SK-N-SH (cell line): ENCODE data around the gene GSS. TPM values are rescaled to one million over a fixed set of nuclear protein-coding genes. Genes with fewer than 3 reads are reported as not detected.

Experiments used
- CTCF ChIA-PET: fragments of 300-600, 350-600 bp; formaldehyde crosslinking; extraction: SDS; loops from one replicate; lab custom pipeline; 2021; lab: Yijun Ruan, JAX
- POLR2A ChIA-PET: fragments of 350-600 bp; sonication (Branson Sonifier 250); formaldehyde crosslinking; extraction: SDS; loops from one replicate; lab custom pipeline; 2020; ENCODE audit warnings: antibody characterized with exemption, inconsistent platforms; lab: Yijun Ruan, JAX
- DNase-seq: peaks from one replicate; pipeline ENCODE4 v3.0.0; 2012
- H2AFZ ChIP-seq: fragments of 200-600 bp; sonication (generic); 2 replicates; pipeline ENCODE4 v1.8.1; 2016; ENCODE audit warnings: antibody characterized with exemption, mild to moderate bottlenecking, low read depth
- H3F3A ChIP-seq: fragments of 200-600 bp; sonication (generic); replicated peaks from 2 replicates; pipeline ENCODE3; 2016; ENCODE audit warnings: antibody characterized with exemption, mild to moderate bottlenecking; ENCODE audit not compliant: insufficient read depth
- H3K27ac ChIP-seq, 2 experiments: fragments of 200-500 bp in 1 of 2; fragments of 200-600 bp in 1 of 2; sonication (Bioruptor generic) in 1 of 2; sonication (generic), shearing (Covaris generic) in 1 of 2; 2 replicates each; pipeline versions ENCODE4 v1.5.1 to v1.6.1; 2014 to 2016; ENCODE audit warnings: low read depth in 2 of 2, inconsistent platforms in 1 of 2, low read length in 1 of 2, mild to moderate bottlenecking in 1 of 2, mixed read lengths in 1 of 2
- H3K27me3 ChIP-seq: fragments of 200-600 bp; sonication (generic), shearing (Covaris generic); 2 replicates; pipeline ENCODE4 v1.6.1; 2016; ENCODE audit warnings: mixed run types; ENCODE audit not compliant: insufficient read depth
- H3K36me3 ChIP-seq, 2 experiments: fragments of 200-500 bp in 1 of 2; fragments of 200-600 bp in 1 of 2; sonication (Bioruptor generic) in 1 of 2; sonication (generic) in 1 of 2; replicated peaks in 1 of 2; 2 replicates each; pipeline versions ENCODE3 to v1.5.1; 2014 to 2016; ENCODE audit warnings: low read length in 1 of 2, mild to moderate bottlenecking in 1 of 2; ENCODE audit not compliant: insufficient read depth in 2 of 2, control insufficient read depth in 1 of 2
- H3K4me1 ChIP-seq, 2 experiments: fragments of 200-500 bp in 1 of 2; fragments of 200-600 bp in 1 of 2; sonication (Bioruptor generic) in 1 of 2; sonication (generic), shearing (Covaris generic) in 1 of 2; 2 replicates each; pipeline versions ENCODE4 v1.5.1 to v1.6.1; 2014 to 2016; ENCODE audit warnings: low read depth in 1 of 2, low read length in 1 of 2, mixed run types in 1 of 2; ENCODE audit not compliant: insufficient read depth in 2 of 2, control insufficient read depth in 1 of 2
- H3K4me2 ChIP-seq: fragments of 200-600 bp; sonication (generic), shearing (Covaris generic); 2 replicates; pipeline ENCODE4 v1.6.1; 2017; ENCODE audit warnings: mixed run types
- H3K4me3 ChIP-seq, 2 experiments: fragments of 200-500 bp in 1 of 2; fragments of 200-600 bp in 1 of 2; sonication (Bioruptor generic) in 1 of 2; sonication (generic), shearing (Covaris generic) in 1 of 2; 2 replicates each; pipeline versions ENCODE4 v1.5.1 to v1.8.1; 2014 to 2016; ENCODE audit warnings: low read depth in 2 of 2, inconsistent platforms in 1 of 2, low read length in 1 of 2, mild to moderate bottlenecking in 1 of 2, mixed read lengths in 1 of 2, moderate library complexity in 1 of 2
- H3K79me2 ChIP-seq: fragments of 200-600 bp; sonication (generic); 2 replicates; pipeline ENCODE4 v1.8.1; 2017; ENCODE audit warnings: mild to moderate bottlenecking; ENCODE audit not compliant: insufficient read depth
- H3K9ac ChIP-seq: fragments of 200-600 bp; sonication (generic); 2 replicates; pipeline ENCODE4 v1.6.1; 2017; ENCODE audit warnings: mixed run types
- H3K9me2 ChIP-seq: fragments of 200-600 bp; sonication (generic); 2 replicates; pipeline ENCODE4 v1.6.1; 2017; ENCODE audit warnings: mixed run types
- H3K9me3 ChIP-seq: fragments of 200-600 bp; sonication (generic); 2 replicates; pipeline ENCODE4 v1.6.1; 2017; ENCODE audit warnings: mixed run types, mild to moderate bottlenecking, moderate library complexity
- H4K20me1 ChIP-seq: fragments of 200-600 bp; sonication (generic); 2 replicates; pipeline ENCODE4 v1.6.1; 2017; ENCODE audit warnings: mild to moderate bottlenecking, mixed run types; ENCODE audit not compliant: insufficient read depth
- CHD2 ChIP-seq: fragments of 150-350 bp; IDR thresholded peaks from 2 replicates; pipeline ENCODE4 v1.6.1; 2018; ENCODE audit warnings: low read length; ENCODE audit not compliant: partially characterized antibody
- CTCF ChIP-seq: fragments of 200-600 bp; sonication (generic); IDR thresholded peaks from 2 replicates; pipeline ENCODE4 v1.6.1; 2017; ENCODE audit warnings: antibody characterized with exemption, mild to moderate bottlenecking, moderate library complexity
- ELF1 ChIP-seq: IDR thresholded peaks from 2 replicates; pipeline ENCODE4 v1.4.0; 2012
- GATA2 ChIP-seq: sonication (generic); formaldehyde crosslinking; IDR thresholded peaks from 2 replicates; pipeline ENCODE4 v1.5.0; 2020; ENCODE audit warnings: mild to moderate bottlenecking, missing genetic modification reagents
- RXRA ChIP-seq: IDR thresholded peaks from 2 replicates; pipeline ENCODE4 v1.4.0; 2012; ENCODE audit warnings: low read depth, mild to moderate bottlenecking, borderline replicate concordance
- SIN3A ChIP-seq: IDR thresholded peaks from 2 replicates; pipeline ENCODE4 v1.6.1; 2012; ENCODE audit warnings: low read depth, mild to moderate bottlenecking, low read length, moderate library complexity, borderline replicate concordance
- TCF12 ChIP-seq: IDR thresholded peaks from 2 replicates; pipeline ENCODE4 v1.4.0; 2012
- USF1 ChIP-seq: IDR thresholded peaks from 2 replicates; pipeline ENCODE4 v1.4.0; 2012; ENCODE audit warnings: low read depth, borderline replicate concordance
- ZBTB33 ChIP-seq: IDR thresholded peaks from 2 replicates; pipeline ENCODE4 v1.4.0; 2012; ENCODE audit warnings: low read depth, borderline replicate concordance
- WGBS: methylation state at CpG from one replicate; pipeline ENCODE4 v1.1.6; 2017; ENCODE audit warnings: low lambda C conversion rate; 5-methylcytosine and 5-hydroxymethylcytosine counted together
- polyA plus RNA-seq, 3 experiments: library from polyadenylated mRNA; depleted of rRNA; stranded (reverse); fragments of >200 nt; gene quantifications; 2 replicates each; pipeline ENCODE4 v1.2.3, GENCODE V29; 2012

The GSS gene
- polyA plus RNA-seq, 1 of the 3 experiments (the other 2 are of a cell fraction), result 95.6 TPM

GRCh38 chr20:35003211-35004031 lies 47.8 kb upstream of the GSS start (continued):
- TF ChIP-seq RXRA (no peak), CHD2 (no peak), ELF1 (no peak), GATA2 (CRISPR knock-in tag) (no peak), TCF12 (no peak)

- Histone ChIP-seq H2AFZ (no peak overlapping the region), H3F3A (no peaks in the 10 kb centered on the region), H4K20me1 (no peaks in the 10 kb centered on the region), H3K4me3 (no peak overlapping the region), H3K9me2 (no peaks in the 10 kb centered on the region), H3K27me3 (no peaks in the 10 kb centered on the region), H3K4me2 (no peak overlapping the region), H3K4me1 (no peaks in the 10 kb centered on the region; a peak in 1 of 4 replicates), H3K27ac (no peak overlapping the region; a peak in 1 of 4 replicates), H3K79me2 (no peaks in the 10 kb centered on the region), H3K9ac (no peak overlapping the region), H3K36me3 (peaks cover 28 to 91% of the 10 kb centered on the region in 2 experiments)
- no peak for DNase-seq
- CTCF ChIA-PET, result interaction anchor here (1.1 to 4.2 kb wide), 3 partner anchors 17 to 133 kb away, joined by 3 to 33 read pairs (median 7); partner anchors contain the start of gene GGT7
- 76% methylated on average over 4 of the region's 10 CpGs for WGBS
- POLR2A ChIA-PET, result no interaction called here
- TF ChIP-seq USF1, result no peak
- TF ChIP-seq ZBTB33, result no peak
- no peak for TF ChIP-seq ELF1
- no peak for TF ChIP-seq SIN3A
- 0 out of 2 replicates have a peak, but pooled peaks have one; percentile 4 for TF ChIP-seq CTCF
- TF ChIP-seq, all 33 proteins: peak for 1
- H3K9me3 ChIP-seq, result no peaks in the 10 kb centered on the region
Observed at GRCh38 chr20:35002426-35003210, 47.0 kb upstream of the GSS start.
